Cerebellar cortex (tissue), 1 donor: ENCODE data around the gene AFF3.

ENCODE experiments used
- DNase-seq: peaks from one replicate; pipeline ENCODE4 v3.0.0-alpha.2; 2015; ENCODE audit warnings: low spot score

Gene AFF3

DNA sequence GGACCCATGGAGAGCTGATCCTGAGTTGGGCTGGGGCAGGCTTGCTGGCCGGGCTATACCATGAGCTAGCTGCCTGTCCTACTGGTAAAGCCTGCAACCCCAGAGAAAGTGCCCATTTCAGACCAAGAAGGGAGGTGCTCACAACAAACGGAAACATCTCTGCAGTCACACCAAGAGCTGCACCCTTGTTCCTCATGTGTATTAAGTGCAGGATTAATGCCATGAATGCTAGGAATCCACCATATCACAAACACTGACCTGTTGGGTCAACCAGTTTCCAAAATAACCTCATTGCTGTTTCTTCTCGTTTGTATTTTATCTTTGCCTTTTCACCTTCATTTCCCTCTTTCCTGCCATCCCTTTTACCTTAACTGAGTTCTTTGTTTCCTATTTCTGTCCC lies 69.9 kb downstream of the AFF3 start:
- DNase-seq, result no peak

DNA sequence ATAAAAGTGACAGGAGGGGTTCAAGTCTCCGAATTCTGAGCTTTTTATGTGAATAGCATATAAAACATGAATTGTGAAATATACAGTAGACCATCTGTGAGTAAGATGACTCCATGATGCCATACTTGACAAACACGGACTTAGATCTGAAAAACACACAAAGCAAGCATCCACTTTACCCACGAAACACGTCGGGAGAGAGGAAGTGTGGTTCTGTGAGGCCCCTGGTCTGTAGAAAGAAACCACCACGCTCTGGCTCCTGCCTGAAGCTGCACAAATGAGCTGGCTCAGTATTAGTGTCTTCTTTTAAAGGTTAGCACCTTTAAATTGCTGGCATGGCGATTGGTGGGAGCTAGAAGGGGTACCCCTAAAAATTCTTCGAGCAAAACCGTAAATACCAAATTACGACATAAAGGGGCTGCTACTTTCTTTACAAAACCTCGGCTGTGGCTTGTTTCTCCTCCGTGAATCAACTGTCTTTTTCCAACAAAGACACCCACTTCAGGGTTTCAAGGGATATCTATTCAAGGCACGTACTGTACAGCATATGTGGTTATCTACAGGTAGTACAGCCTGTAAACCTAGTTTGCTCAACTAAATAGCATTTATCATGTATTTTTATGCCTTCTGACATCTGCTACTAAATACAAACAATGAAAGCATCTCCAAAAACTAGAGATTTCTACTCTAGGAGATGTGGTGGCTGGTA lies 70.9 kb downstream of the AFF3 start:
- DNase-seq, result no peak

DNA sequence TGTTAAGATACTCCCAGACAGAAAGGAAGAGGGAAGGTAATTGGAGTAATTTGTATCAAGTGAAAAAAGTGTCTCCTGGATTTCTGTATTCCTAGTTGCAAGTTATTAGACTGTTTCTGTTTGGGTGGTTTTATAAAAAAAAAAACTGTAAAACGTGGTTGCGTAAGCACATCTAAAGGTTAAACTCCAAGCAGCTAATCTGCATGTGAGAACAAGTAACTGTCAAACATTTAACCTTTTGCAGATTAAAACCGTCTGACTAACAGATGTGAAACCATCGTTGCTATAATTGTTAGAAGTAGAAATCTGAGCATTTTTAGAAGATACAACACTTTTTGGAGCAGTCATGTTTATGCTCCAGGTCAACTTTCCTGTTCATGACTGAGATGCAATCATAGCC lies 72.3 kb downstream of the AFF3 start:
- no peak for DNase-seq

DNA sequence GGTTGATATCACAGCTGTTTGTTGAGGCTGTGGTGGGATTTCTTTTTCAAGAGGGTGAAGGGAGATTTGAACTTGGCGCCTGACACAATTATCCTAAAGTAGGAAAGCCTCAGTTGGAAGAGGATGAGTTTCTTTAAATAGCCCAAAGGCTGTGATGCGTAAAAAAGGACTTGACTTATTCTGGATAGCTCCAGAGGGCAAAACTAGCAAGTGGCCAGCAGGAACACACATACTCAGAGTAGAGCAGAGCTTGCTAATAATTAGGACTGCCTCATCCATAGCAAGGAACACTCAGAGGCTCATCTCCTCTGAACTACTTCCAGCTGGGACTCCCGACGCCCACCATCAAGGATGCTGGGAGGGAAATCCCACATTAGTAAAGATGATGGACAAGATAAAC lies 74.0 kb downstream of the AFF3 start:
- peak; percentile 71 for DNase-seq

DNA sequence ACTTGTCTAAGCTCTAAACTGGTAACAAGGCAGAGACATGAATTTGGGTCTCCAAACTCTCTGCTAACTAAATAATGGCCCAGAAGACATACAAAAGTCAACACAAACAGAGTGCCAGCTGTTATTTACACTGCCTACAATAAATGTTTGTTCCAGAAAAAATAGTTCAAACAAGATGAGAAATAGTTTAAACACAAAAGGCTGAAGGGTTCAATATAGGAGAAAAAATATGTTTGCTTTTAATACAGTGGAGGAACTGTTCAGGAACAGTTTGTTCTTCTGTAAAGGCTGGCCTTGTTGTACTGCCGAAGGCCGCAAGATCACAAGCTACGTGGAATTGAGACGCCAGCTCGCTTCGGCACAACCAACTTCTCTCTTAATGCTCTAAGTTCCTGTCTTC lies 74.6 kb downstream of the AFF3 start:
- DNase-seq, result no peak

DNA sequence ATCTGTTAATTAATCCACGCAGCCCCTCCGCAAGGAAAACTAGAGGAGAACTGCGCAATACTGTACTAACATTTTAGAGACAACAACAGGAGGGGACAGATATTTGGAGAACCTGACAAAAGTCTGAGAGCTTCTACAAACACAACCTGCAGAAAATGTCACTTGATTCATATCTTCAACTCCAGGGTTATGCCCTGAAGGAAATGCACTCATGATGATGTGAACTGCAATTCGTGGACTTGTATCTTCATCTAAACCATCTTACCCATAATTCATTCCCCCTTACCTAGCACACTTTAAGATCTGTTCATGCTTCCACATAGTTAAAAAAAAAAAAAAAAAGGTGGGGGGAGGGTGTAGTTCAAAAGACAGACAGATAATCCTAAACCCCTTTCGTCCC lies 75.5 kb downstream of the AFF3 start:
- no peak for DNase-seq

DNA sequence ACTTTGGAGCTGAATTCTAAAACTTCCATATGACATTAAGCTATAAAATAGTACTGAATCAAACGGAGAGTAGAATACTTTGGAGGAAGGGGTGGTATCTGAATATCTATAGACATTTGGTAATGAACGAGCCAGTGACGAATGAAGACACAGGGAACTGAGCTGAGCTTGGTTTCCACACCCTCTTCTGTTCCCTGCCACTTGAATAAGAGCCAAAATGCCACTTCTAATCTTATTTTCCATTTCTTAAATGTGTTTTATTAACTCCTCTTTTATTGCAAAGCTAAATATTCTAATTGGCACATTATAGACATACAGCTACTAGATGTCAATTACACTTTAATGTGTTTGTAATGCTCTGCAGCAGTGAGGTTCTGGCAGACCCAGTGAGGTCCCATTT lies 76.1 kb downstream of the AFF3 start:
- no peak for DNase-seq

DNA sequence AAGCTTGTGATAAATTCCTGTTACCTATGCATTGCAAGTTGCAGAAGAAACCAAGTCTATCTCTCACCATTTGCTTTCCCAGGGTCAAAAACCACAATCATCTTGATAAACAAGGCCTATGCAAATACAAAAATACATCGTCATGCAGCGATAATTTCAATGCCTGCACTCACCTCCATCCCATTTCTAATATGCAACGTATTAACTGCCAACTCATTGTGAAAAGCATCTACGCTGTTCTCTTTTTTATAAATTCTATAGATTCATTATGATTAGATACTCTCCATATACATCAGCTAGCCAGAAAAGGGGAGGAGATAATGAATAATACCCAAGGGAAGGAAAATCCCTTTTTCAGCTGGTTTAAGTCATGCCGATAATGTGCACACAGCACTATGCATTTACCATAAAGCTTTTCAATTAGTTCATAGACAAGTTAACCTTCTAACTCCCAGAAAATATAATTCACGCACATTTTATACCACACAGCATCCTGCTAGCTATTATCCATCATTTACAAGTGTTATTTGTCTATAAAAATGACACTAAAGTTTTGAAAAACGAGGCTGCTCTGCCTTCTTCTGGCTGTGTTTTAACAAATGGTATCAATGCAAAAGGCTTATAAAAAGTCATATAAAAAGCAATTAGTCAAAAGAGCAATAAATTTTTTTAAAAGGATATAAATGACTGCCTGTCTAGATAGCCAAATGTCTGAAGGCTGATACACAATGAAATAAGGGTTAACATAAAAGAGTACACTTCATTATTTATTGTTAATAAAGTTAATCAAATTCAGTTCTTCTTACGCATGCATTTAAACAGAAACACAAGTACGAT lies 77.6 kb downstream of the AFF3 start:
- no peak for DNase-seq

DNA sequence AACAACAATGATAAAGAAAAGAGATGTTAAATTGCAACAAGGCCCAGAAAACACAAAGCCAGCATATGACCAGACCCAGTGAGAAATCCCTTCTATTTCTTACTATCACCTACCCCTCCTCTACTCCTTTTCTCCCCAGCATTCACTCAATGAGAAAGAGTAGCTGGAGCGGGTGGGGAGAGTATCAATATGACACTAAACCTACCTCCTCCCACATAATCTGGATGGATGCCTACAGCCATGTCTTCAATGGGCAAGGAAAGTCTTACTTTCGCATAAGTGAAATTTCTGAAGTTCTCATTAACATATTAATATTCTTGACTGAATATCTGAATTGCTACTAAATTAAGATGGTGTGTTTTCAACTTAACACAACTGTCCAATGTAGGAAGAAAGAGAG lies 78.2 kb downstream of the AFF3 start:
- DNase-seq, result no peak

DNA sequence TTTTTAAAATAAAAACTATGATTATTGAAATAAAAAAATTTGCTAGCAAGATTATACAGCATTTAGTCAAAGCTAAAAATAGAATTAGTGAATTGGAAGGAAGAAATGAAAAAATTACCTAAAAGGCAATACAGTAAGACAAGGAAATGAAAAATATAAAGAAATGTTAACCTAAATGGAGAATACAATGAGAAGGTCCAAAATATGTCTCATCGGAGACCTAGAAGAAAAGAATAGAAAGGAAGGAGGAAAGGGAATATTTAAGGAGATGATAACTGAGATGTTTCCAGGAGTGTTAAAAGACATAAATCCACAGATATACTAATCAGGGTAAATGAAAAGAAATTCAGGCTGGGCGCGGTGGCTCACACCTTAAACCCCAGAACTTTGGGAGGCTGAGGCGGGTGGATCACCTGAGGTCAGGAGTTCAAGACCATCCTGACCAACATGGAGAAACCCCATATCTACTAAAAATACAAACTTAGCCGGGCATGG lies 78.9 kb downstream of the AFF3 start:
- no peak for DNase-seq

DNA sequence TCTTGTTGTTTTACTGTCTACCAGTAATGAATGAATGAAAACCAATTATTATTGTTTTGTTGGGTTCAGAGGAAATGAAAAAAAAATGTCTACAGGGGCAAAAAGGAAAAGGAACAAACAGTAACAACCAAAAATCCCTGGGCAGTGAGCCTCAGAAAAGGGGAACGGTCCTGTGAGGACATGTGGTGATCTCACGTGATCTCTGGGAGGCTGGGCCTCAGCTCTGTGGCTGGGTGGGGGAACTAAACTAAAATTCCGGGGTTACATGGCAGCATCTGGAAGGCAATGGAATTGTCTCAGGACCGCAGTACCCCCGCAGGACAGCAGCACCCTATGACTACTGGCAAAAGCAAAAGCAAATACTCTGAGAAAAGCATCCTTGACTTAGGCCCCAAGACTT lies 80.1 kb downstream of the AFF3 start:
- no peak for DNase-seq

DNA sequence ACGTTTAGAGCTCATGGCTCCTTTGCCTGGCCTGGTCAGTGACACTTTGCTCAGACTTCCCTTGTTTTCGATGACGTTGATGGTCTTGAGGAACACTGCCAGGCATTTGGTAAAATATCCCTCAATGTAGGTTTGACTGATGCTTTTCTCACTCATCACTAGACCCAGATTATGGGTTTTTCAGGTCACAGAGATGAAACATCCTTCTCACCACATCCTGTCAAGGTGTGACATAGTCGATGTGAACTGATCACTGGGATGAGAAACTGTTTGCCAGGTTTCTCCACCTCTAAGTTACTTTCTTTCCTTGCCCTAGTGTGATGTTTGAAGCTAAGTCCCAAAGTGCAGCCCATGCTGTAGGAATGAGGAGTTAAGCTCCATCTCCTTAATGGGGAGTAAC lies 81.5 kb downstream of the AFF3 start:
- no peak for DNase-seq

DNA sequence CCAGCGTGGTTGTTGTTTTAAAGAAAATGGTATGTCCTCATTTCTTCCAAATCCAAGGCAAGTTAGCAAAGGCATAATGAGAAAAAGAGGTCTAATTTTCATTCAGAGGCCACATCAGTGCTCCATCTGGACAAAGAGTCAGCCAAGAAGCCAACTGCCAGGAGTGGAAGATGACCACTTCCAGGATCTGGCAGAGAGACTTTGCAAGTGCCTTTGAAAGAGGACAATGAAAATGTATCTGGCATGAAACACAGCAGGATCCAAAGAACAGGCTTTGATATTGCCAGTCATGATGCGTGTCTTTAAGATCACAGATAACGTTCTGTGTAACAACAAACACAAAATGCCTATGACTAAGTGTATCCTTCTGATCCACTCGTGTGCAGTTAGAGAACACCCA lies 82.8 kb downstream of the AFF3 start:
- DNase-seq, result peak; percentile 67

DNA sequence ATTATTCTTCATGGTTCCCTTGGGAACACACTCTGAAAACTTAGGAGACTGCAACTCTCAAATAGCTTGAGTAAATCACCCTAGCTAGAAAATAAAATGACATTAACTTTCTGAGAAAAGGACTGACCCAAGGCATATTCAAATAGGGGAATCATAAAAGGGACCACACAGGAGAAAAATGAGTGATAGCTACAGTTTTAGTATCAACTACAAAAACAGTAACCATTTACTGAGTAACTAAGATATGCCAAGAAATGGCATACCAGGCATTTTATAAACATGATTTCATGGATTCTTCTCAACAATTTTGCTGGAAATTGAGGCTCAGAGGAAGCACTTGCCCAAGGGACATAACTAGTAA lies 84.5 kb downstream of the AFF3 start:
- DNase-seq, result no peak

DNA sequence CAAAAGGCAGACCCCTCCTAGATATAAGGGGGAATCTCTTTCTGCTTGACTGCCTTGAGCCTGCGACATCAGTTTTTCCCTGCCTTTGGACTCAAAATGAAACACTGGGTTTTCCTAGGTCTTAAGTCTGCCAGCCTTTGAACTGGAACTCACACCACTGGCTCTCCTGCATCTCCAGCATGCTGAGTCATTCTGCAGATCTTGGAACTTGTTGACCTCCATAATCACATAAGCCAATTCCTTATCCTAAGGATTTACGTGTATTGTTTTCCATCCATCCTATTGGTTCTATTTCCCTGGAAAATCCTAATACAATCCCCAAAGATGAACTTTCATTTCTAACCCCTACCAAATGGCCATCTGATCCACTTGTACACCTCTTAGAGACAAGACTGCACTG lies 88.0 kb downstream of the AFF3 start:
- no peak for DNase-seq

DNA sequence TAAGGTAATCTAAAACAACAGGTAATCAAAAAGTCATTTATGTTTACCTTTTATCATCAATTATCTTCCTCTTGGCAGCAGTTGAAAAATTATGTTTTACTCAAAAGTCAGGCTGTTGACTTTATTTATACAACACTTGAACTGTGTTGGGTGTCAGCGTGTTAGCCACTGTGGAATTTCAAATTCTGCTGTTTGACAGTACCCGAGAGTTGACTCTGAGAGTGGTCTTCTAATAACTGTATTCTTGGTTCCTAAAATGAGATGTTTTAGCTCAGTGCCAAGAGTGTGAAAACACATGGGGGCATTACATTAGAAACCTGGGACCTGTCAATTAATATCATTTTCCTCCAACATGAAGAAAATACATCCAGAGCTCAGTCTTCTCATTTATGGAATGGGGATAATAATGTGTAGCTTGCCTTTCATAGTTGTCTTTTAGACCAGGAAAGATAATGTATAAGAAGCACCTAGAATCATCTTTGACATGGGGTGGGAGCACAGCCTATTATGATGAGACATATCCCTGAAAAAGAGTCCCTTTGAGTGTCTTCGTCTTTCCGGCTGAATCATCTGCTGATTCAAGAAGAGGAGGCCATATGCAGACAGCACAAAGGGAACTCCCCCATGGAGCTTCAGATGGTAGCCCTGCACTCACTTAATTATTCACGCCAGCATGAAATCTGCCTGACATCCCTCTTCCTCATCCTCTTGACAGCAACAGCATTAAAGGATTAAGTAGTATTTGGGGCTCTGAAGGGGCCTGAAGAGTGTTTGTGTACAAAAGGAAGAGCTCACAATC lies 89.1 kb downstream of the AFF3 start:
- no peak for DNase-seq

DNA sequence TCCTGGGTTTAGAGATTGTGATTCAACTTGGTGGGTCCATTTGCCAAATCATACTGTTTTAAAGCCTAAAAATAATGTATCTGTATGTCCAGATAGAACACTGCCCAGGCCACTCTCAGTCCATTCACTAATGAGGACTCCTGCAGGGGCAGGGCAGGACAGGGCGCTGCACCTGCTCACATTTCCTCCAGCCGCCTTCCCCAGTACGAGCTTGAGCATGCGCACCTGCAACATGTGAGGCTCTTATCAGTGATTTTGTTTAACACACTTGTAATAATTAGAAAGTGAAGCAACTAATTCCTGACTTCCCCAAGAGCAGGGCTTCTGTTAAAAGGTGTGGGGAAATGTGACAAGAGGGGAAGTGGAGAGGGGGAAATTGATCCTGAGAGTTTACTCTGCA lies 89.7 kb downstream of the AFF3 start:
- DNase-seq, result no peak

DNA sequence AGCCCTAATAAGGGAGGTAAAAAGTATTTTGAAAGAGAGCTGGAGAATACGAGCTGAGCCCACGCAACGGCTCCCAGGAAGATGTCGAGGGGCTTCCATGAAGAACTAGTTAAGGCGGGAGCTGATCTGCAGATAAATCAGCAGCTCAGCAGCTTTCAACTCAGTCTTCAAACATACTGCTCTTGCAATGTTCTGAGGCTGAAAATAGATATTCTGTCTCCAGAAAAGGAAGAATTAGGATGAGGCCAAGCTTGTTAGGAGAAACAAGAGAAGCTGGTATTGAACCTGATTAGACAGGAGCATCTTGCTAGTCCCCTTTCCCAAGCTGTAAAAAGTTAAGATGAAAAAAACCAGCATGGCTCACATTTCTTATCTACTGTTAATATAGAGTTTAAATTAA lies 91.1 kb downstream of the AFF3 start:
- DNase-seq, result no peak

DNA sequence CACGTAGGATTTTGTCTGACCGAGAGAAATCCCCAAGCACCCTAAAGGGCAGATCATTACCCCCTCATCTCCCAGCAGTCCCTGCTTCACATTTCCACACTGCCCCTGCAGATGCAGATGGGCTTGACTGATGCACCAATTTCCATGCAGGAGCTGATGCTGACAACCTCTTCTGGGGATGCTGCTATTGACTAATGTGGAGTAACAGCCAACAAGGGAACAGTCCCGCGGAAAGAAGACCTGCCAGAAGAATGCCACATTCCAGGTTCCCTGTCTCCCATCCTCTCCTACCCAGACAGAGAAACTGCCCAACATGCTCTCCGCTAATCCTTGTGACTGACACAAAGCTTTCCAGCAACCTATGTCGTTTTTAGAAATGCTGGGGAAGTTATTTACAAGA lies 91.7 kb downstream of the AFF3 start:
- DNase-seq, result no peak

DNA sequence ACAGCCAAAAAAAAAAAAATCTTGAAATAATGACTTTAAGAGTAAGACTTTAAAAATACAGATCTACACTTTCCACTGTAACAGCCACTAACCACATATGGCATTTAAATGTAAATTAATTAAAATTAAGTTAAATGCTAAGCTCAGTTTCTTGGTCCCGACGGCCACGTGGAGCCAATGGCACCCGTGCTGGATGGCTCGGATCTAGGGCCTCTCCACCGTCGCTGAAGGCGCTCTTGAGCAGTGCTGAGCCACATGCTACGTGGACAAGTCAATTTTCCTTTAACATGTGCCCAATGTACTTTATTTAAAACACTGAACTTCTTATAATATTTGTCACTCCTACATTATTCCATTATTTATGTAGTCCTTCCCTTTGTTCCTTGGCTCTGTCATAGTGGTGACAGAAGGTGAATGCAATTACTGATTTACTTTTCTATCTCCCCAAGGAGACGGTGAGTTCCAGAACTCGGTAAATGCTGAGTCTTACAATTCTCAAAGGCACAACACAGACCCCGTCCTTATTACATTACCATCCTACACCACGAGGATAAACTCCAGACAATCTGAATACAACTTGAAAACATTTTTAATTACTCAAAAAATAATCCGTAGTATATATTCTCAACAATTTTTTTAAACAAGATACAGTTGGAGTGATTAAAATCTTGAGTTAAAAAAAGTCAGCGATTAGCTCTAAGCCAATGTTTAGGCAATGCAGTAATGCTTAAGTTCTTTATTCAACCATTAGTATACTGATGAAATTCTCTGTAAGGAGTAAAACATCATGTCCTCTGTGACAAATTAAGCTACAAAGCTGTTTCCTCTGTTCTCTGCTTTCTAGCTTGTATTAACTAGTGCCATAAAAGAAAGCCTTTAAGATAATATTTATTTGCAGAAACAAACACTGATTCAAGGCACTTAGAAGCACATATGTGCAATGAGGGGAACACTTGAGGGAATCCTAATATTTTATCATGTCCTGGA lies 95.1 kb downstream of the AFF3 start:
- no peak for DNase-seq

DNA sequence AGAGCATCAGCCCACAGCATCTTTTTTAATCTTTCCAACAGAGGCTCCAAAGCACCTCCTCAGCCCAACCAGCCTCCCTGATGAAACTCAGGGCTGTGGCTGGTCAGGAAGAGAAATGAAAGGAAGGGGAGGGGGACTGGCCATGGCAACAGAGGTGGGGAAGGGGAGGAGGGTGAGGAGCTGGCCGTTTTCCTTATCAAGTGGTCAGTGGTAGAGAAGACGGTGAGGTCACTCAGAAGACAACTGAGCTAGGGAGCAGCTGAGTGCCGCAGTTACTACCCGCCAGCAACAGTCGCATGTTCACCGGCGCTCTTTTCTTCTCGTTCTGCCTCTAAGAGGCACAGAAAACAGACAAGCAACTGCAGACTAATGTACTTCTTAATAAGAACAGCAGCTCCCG lies 97.4 kb downstream of the AFF3 start:
- no peak for DNase-seq

DNA sequence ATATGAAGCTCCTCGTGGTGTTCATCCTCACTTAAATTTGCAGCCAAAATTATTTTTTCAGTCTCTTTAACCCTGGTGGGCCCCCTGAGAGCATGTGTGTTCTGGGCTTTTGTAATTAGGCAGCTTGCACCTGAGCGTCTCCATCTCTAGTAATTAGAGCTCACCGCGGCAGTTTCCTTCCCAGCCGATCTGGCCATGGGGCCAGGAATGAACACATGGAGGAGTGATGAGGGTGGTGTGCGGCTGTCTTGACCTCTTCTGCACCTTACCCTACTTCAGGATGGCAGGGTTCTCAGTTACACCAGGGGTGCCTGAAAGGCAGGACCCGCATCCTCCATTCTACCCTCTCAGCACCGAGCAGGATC lies 98.5 kb downstream of the AFF3 start:
- DNase-seq, result peak; percentile 76
